NT2/D1 (cell line): ENCODE measurements around the gene MANSC4.

Experiments
- DNase-seq: peaks from one replicate; pipeline ENCODE4 v3.0.0-alpha.2; 2011; ENCODE audit warnings: low read depth, low spot score
- H3K27me3 ChIP-seq: 2 replicates; pipeline ENCODE4 v1.6.0; 2011; ENCODE audit warnings: mild to moderate bottlenecking; ENCODE audit not compliant: insufficient read length, insufficient read depth
- H3K36me3 ChIP-seq: 2 replicates; pipeline ENCODE4 v1.6.1; 2011; ENCODE audit warnings: mild to moderate bottlenecking, low read length, mixed read lengths; ENCODE audit not compliant: insufficient read depth, insufficient read length
- H3K4me1 ChIP-seq: 2 replicates; pipeline ENCODE4 v1.5.1; 2011; ENCODE audit not compliant: insufficient read depth, insufficient read length
- H3K4me3 ChIP-seq: 2 replicates; pipeline ENCODE4 v1.5.1; 2011; ENCODE audit warnings: low read depth; ENCODE audit not compliant: insufficient read length
- H3K9ac ChIP-seq: 2 replicates; pipeline ENCODE4 v1.6.0; 2011; ENCODE audit warnings: low read depth; ENCODE audit not compliant: insufficient read length
- H3K9me3 ChIP-seq: 2 replicates; pipeline ENCODE4 v1.5.1; 2011; ENCODE audit warnings: mild to moderate bottlenecking, low read length; ENCODE audit not compliant: insufficient read depth
- SUZ12 ChIP-seq: IDR thresholded peaks from 2 replicates; pipeline ENCODE4 v1.6.1; 2011; ENCODE audit not compliant: insufficient read length, insufficient read depth; ENCODE audit errors: extremely low read depth
- YY1 ChIP-seq: IDR thresholded peaks from 2 replicates; pipeline ENCODE4 v1.6.1; 2011; ENCODE audit not compliant: insufficient read length, insufficient read depth
- ZNF274 ChIP-seq: IDR thresholded peaks from 2 replicates; pipeline ENCODE4 v1.6.1; 2011; ENCODE audit warnings: mild to moderate bottlenecking, low read depth, low read length

MANSC4 gene

GRCh38 chr12:27796128-27796527 is 16.1 kb upstream of the MANSC4 start:
- no peak for DNase-seq
- Histone ChIP-seq H3K9me3 (no peaks in the 10 kb centered on the region), H3K4me3 (no peak overlapping the region), H3K27me3 (no peaks in the 10 kb centered on the region), H3K36me3 (peaks cover 94% of the 10 kb centered on the region), H3K4me1 (no peaks in the 10 kb centered on the region), H3K9ac (no peak overlapping the region)
- no peak for TF ChIP-seq ZNF274

- H3K9me3 ChIP-seq, result no peaks in the 10 kb centered on the region
- H3K36me3 ChIP-seq, result peaks cover 94% of the 10 kb centered on the region
- TF ChIP-seq YY1, result no peak
- no peak for TF ChIP-seq ZNF274
- no peak for TF ChIP-seq SUZ12
- DNase-seq, result no peak
- no peak overlapping the region for H3K9ac ChIP-seq
- H3K27me3 ChIP-seq, result no peaks in the 10 kb centered on the region
- H3K4me1 ChIP-seq, result no peaks in the 10 kb centered on the region
- H3K4me3 ChIP-seq, result no peak overlapping the region
Measured at GRCh38 chr12:27794818-27795584, 15.0 kb upstream of the MANSC4 start.

GRCh38 chr12:27790179-27790578 is 10.1 kb upstream of the MANSC4 start:
- Histone ChIP-seq H3K9ac (no peak overlapping the region), H3K4me3 (no peak overlapping the region), H3K9me3 (no peaks in the 10 kb centered on the region), H3K36me3 (peaks cover 70% of the 10 kb centered on the region), H3K4me1 (no peaks in the 10 kb centered on the region), H3K27me3 (no peaks in the 10 kb centered on the region)
- DNase-seq, result no peak
- TF ChIP-seq YY1 (no peak), SUZ12 (no peak), ZNF274 (no peak)

GRCh38 chr12:27787559-27787958 is 7.5 kb upstream of the MANSC4 start:
- Histone ChIP-seq H3K4me3 (no peak overlapping the region), H3K9me3 (no peaks in the 10 kb centered on the region), H3K4me1 (no peaks in the 10 kb centered on the region), H3K36me3 (peaks cover 59% of the 10 kb centered on the region), H3K9ac (no peak overlapping the region), H3K27me3 (no peaks in the 10 kb centered on the region)
- DNase-seq, result no peak
- TF ChIP-seq ZNF274 (no peak), SUZ12 (no peak), YY1 (no peak)

GRCh38 chr12:27785882-27786570 is 6.0 kb upstream of the MANSC4 start:
- Histone ChIP-seq H3K4me3 (no peak overlapping the region), H3K27me3 (no peaks in the 10 kb centered on the region), H3K9ac (no peak overlapping the region), H3K4me1 (peaks cover 1% of the 10 kb centered on the region), H3K36me3 (peaks cover 60% of the 10 kb centered on the region), H3K9me3 (no peaks in the 10 kb centered on the region)
- TF ChIP-seq ZNF274 (no peak), SUZ12 (no peak), YY1 (no peak)
- DNase-seq, result no peak

GRCh38 chr12:27782481-27782880 is 2.4 kb upstream of the MANSC4 start:
- no peak for DNase-seq
- Histone ChIP-seq H3K9ac (no peak overlapping the region), H3K9me3 (no peaks in the 10 kb centered on the region), H3K36me3 (peaks cover 38% of the 10 kb centered on the region), H3K27me3 (no peaks in the 10 kb centered on the region), H3K4me3 (no peak overlapping the region), H3K4me1 (peaks cover 7% of the 10 kb centered on the region)
- TF ChIP-seq ZNF274 (no peak), SUZ12 (no peak), YY1 (no peak)

- no peak overlapping the region for H3K4me3 ChIP-seq
- H3K4me1 ChIP-seq, result peaks cover 7% of the 10 kb centered on the region
- peaks cover 38% of the 10 kb centered on the region for H3K36me3 ChIP-seq
- H3K27me3 ChIP-seq, result no peaks in the 10 kb centered on the region
- TF ChIP-seq YY1 (no peak), ZNF274 (no peak), SUZ12 (no peak)
- peak overlapping the region; percentile 2 for H3K9ac ChIP-seq
- no peak for DNase-seq
- H3K9me3 ChIP-seq, result no peaks in the 10 kb centered on the region
Measured at GRCh38 chr12:27781680-27782079, 1.6 kb upstream of the MANSC4 start.
